OCI-M2 (cell line): Measurements from ENCODE around the gene RASL12.
"Not testable (repeated sequence)": the region's sequence is repeated elsewhere in the genome, so short reads cannot be mapped to it uniquely, and the experiment has no call there.

Source experiments
- DNase-seq: peaks from one replicate; lab custom pipeline; 2025; ENCODE audit not compliant: unreplicated experiment; lab: John Stamatoyannopoulos, UW

RASL12 gene

DNA sequence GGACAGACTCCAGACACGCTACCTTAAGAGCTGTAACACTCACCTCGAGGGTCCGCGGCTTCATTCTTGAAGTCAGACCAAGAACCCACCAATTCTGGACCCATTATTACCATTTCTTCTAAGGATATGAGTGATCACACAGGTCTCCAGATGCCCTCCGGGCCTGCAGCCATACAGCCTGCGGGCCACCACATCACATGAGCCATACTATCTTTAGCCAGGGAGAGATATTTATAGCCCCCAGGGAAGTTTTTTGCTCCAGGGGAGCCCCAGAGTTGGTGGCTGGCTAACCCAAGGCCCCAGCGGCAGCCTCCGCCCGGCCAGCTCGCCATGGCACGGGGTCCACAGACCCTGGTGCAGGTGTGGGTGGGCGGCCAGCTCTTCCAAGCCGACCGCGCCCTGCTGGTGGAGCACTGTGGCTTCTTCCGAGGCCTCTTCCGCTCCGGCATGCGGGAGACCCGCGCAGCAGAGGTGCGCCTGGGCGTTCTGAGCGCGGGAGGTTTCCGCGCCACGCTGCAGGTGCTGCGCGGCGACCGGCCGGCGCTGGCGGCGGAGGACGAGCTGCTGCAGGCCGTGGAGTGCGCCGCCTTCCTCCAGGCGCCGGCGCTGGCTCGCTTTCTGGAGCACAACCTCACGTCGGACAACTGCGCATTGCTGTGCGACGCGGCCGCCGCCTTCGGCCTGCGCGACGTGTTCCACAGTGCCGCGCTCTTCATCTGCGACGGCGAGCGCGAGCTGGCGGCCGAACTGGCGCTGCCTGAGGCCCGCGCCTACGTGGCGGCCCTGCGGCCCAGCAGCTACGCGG is 8.9 kb upstream of the RASL12 start, which contains the start of gene KBTBD13:
Gene KBTBD13 (plus strand): TSS at position 261 of the 805 bp plus-strand sequence. CDS start 70 bp downstream, at position 331.
- DNase-seq = no peak

DNA sequence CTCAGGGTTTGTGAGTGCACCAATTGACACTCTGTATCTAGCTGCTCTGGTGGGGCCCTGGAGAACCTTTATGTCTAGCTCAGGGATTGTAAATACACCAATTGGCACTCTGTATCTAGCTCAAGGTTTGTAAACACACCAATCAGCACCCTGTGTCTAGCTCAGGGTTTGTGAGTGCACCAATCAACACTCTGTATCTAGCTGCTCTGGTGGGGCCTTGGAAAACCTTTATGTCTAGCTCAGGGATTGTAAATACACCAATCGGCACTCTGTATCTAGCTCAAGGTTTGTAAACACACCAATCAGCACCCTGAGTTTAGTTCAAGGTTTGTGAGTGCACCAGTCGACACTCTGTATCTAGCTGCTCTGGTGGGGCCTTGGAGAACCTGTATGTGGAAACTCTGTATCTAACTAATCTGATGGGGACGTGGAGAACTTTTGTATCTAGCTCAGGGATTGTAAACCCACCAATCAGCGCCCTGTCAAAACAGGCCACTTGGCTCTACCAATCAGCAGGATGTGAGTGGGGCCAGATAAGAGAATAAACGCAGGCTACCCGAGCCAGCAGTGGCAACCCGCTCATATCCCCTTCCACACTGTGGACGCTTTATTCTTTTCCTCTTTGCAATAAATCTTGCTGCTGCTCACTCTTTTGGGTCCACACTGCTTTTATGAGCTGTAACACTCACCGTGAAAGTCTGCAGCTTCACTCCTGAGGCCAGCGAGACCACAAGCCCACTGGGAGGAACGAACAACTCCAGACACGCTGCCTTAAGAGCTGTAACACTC is 8.0 kb upstream of the RASL12 start:
- DNase-seq = not testable (repeated sequence)

DNA sequence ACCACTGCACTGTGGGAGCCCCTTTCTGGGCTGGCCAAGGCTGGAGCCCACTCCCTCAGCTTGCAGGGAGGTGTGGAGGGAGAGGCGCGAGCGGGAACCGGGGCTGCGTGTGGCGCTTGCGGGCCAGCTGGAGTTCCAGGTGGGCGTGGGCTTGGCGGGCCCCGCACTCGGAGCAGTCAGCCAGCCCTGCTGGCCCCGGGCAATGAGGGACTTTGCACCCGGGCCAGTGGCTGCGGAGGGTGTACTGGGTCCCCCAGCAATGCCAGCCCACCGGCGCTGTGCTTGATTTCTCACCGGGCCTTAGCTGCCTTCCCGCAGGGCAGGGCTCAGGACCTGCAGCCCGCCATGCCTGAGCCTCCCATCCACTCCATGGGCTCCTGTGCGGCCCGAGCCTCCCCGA is 7.2 kb upstream of the RASL12 start:
- not testable (repeated sequence) for DNase-seq

DNA sequence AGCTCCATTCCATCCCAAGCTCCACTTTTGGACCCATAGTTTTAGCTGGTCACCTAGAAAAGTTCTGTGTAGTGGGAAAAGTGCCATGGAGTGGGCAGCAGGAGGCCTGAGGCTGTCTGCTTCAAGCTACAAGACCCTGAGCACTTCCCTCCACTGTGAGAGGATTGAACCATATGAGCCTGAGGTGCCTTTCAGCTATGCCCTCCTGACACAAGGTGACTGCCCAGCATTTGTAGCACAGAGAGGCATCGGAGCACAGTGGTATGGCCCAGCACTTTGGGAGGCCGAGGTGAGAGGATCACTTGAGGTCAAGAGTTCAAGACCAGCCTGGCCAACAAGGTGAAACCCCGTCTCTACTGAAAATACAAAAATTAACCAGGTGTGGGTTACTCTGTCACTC is 4.8 kb upstream of the RASL12 start:
- DNase-seq = no peak

DNA sequence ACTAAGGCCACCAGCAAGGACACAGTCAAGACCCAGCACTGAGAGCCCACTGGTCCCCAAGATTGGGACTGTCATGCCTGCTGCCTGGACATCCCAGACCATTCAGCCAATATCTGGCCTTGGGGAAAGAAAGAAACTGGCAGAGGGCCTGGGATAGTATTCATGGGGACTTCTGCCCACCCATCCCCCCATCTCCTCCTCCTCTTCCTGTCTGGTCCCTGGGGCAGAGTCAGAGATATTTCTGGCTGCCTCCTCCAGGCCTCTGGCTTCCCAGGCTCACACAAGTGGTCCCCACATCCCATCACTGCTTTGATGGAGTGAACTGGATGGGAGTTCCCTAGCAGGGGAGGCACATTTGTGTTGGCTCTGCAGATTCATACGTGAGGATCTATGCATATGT is 4.2 kb upstream of the RASL12 start:
- DNase-seq = no peak

DNA sequence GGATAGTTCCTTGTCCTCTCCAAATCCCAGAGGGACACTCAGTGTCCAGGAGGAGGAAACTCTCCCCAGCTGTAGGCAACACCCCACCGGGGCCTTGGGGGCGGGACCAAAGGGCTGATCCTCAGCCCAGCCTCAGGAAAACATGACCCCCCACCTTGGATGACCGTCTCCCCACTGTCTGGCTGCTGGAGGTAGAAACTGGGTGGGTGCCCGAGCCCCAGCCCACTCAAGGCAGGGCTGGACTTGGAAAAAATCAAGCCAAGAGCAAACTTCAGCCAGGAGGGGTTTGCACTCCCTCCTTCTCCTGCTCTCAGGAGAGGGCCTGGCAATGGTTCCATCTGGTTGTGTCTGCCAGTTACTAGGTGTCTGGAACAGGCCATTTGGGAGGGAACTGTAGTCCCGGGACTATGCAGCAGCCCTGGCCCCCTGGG is 3.6 kb upstream of the RASL12 start:
- no peak for DNase-seq

DNA sequence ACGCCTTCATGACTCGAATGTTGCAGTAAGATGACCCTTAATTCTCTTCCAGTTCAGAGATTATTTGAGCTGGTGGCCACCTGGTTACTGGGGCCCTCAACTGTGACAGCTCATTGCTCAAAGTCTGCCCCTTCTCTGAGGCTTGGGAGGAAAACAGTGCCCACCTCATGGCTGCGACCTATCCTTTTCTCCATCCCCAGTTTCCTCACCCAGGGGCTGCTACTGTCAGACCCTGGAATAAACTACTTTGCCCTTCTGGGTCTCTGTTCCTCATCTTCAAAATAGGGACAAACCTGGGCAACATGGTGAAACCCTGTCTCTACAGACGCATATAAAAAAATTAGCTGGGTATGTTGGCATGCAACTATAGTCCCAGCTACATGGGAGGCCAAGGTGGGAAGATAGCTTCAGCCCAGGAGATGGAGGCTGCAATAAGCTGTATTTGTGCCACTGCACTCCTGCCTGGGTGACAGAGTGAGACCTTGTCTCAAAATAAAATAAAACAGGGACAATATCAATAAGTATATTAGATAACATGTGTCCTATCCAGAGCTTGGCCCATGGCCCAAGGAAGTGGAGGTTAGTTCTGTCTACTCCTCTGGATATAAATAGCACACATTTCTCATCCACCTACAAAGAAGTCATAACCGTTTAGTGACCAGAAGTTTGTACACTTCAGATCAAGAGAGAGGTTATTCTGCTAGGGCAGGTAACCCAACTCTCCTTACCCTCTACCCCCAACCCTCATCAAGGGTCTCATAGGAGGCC is 2.2 kb upstream of the RASL12 start:
- no peak for DNase-seq

DNA sequence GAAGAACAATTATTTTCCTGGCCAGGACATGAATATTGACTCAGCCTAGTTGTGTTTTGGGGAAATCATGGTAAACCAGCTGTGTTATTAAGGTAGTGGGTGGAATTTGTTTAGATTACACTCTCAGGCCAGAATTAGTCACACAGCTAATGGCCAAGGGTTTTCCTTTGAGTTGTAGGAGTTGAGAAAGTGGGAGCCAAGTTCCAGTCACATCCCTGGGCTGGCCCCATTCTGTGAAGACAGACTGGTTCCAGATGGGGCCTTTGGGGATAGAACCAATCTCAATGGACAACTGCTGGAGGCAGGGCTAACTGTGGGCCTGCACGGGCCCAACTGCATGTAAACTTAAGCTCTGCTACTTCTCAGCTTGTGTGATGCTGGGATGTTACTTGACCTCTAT is 1.4 kb upstream of the RASL12 start:
- DNase-seq = no peak

DNA sequence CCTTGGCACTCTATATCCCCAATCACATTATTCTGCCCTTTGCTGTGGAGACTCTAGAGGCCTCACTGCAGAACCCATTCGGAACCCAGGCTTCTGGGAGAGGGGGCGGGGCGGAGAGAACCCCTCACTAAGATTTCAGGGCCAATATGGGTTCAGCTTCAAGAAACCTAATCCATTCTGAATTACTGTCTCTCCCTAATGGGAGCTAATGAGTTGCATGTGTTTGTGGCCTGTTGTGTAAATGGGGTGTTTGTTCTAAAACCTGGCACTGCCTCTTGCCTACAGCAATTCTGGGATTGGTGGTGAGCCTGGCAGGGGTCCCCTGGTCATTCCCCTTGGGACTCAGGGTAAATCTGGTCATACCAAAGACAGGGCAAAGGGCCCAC is 605 bp upstream of the RASL12 start:
- DNase-seq = no peak

DNA sequence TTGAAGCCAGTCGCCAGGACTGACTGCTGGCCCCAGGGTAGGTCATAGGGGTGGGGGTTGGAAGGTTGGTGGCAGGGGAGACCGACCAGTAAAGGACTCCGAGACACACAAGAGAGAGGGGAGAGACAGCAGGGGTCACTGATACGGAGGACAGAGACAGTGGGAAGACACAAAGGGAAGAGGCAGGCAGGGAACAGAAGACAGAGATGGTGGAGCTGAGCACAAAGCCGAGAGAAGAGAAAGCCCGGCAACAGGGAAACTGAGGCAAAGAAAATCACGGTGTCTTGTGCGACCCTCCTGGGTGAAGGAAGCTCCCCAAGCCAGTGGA is 510 bp downstream of the RASL12 start:
- no peak for DNase-seq

DNA sequence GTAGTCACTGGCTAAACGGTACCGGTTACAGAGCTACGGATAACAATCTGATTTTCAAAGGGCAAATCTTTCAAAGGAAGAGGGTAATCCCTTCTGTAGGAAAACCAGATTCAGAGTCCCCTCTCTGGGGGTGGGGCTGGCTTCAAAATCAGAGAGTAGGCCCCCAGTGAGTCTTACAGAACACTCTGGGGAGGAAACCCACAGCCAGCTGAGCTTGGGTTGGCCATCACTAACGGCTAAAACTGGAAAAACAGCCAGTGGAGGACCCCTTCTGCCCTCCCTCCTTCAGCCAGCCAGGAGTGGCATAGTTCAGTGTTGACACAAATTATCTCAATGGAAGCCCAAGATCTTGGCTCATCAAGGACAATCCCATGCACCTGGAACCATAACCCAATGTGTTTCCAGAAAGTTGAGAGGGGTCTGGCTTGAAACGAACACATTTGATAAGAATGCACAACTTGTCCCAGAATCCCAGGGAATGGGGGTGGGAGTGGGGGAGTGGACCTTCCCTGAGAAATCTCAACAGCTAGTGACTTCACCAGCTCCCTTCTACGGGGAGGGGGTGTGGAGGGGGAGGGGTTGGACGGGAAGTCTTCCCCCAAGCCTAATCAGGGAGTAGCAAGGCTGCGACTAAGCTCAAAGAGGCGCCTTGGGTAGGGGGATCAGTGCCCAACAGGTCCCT is 1.0 kb downstream of the RASL12 start:
- DNase-seq = no peak

DNA sequence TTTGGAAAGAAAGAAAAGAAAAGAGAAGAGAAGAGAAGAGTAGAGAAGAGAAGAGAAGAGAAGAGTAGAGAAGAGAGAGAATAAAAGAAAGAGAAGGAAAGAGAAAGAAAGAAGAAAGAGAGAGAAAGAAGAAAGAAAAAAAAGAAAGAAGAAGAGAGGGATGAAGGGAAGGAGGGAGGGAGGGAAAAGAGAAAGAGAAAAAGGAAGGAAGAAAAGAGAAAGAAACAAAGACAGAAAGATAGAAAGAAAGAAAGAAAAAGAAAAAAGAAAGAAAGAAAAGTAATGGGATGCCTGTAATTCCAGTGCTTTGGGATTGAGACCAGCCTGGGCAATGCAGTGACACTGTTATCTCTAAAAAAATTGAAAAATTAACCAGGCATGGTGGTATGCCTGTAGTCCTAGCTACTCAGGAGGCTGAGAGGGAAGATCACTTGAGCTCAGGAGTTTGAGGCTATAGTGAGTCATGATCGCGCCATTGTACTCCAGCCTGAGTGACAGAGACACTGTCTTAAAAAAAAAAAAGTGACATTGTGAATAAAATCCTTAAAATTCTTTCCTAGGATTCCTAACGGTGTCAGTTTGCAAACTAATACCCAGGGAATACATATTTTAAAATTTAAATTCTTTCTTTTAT is 1.7 kb downstream of the RASL12 start:
- no peak for DNase-seq

DNA sequence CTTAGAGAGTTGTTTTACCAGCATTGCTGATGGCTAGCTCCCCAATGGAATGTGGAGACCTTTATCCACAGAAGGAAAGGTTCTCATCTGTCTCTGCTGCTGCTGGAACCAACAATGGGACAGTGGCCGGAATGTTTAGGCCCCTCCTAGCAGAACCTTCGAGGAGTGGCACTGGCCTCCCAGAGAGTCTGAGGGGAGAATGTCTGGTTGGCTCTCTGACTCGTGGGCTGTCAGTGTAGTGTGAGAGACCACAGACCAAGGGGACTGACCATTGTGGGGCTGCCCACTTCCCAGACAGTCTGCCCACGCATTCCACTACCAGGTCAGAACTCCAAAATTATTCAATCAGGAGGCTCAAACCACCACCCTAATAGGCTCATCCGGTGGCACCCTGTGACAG is 5.1 kb downstream of the RASL12 start:
- DNase-seq = no peak

DNA sequence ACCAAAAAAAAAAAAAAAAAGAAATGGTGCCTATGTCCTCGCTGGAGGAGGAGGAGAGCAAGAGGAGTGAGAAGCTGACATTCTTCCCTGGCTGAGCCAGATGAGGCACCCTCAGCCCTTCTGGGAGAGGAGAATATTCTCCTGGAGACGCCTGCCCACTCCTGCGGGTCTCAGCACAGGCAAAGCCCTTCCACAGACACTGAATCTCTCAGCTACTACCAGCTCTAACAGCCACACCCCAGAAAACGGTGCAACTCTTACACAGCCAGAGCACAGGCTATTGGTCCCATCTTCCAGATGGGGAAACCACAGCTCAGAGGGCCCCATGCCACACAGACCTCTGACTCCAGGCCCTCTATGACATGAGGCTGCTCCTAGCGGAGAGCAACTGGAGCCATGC is 5.7 kb downstream of the RASL12 start:
- no peak for DNase-seq

DNA sequence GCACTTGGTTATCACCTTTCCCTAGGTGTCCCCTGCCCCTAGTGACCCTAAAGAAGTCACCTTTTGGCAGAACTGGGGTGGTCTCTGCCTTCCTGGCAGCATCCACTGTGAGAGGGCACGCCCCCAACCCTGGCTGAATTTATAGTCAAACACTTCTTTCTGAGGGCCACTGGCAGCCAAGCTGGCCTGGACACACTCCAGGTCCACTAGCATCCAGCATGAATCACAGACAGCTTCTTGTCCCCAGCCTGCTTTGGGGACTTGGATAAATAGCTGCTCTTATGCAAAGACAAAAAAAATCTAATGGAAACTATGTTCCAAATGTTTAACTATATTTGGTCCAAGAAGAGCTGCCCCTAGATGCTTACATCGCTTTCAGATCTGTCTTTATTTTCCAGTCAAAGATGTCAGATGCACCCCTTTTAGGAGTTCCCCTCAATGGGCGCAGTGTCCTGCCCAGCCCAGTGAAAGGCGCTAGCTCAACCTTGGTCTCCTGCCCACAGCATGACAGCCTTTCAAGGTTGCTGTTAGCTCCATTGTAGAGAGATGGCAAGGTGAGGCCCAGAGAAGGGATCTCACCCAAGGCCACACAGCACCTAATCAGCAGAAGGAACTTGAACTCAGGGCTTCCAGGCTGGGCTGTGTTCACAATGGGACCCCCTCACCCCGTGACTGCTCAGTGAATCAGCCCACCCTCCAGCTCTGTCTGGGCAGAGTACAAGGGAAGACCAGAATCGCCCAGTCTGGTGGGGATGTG is 7.0 kb downstream of the RASL12 start:
- DNase-seq = no peak

DNA sequence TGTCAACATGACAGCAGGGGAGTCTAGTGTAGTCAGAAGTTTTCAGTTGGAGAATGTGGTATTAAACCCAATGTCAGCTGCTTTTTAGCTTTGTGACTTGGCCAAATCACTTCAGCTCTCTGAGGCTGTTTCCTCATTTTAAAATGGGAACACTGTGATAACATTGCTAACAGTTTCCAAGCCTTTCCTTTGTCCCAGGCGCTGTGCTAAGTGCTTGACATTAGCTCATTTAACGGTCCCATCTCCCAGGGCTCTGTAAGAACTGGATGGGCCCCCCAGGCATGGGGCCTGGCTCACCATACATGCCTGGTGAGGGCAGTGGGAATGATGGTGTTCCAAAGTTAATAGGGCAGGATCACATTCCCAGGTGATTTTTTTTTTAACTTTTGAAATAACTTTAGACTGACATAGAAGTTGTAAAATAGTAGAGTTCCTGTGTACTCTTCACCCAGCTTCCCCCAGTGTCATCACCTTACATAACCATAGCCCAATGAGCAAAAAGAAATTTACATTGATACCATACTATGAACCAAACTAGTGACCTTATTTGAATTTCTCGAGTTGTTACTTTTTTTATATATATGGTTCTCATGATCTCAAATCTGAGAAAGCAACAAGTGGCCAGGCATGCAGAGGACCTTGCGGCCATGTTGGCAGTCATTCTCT is 7.7 kb downstream of the RASL12 start:
- DNase-seq = no peak

DNA sequence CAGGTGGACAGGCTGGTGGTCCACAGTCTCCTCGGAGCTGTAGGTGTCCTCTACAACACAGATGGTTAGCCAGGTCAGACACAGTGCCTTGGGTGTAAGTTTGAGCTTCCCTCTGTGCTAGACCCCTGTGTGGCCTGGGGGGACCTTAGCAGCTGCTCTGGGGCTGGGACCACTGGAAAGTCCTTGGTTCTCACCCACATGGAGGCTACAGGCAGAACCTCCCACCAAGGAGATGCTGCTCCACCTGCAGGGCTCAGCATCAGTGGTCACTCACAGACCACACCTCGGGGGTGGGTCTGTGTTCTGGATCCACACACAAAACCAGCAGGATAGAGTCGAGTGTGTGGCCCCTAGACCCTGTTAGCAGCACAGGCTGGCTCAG is 8.4 kb downstream of the RASL12 start:
- DNase-seq = no peak

DNA sequence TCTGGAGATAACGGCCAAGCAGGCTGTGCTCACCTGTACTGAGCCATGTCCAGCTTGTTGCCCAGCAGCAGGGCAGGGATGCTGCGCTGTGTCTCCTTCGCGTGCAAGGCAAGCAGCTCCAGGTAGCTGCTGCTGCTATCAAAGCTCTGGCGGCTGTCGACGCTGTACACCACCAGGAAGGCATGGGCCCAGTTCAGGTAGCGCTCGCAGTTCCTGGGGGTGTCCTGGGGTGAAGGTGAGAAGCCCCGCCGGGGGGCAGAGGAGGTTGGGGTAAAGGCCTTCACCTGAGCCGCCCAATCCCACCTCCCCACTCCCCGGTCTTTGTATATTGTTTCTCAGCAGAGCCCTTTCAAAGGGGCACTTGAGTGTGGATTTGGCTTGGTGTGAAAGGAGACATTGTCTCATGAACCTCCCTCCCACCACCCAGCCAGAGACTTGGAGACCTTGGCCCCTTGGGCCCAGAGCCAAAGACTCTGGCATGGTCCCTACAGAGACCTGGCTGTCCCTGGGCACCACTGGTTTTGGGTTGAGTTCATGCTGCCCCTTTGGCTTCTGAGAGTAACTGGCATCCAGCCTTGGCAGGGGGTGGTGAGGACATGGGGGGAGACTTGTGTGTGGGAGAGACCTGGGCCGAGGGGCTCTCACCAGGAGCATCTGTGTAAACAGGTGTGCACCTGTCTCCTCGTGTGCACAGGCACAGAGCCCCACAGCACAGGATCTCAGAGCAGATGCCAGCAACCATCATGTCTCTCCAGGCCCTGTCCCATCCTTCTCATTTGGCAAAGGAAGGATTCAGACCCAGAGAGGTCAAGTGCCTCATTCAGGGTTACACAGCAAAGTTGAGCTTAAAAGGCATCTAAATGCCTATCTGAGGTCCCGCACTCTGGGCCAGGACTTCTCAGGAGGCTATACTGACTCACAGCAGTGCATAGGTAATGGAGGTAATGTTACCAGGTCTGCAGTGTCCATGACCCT is 9.1 kb downstream of the RASL12 start:
- no peak for DNase-seq
